K562 (cell line): Measurements from ENCODE around the gene NAIF1. TPM values are rescaled to one million over a fixed set of nuclear protein-coding genes. Genes with fewer than 3 reads are reported as not detected.
A peak's percentile ranks its signal among the peaks of the same experiment; 100 is the strongest.

ENCODE experiments used
- BRCA1 ChIP-seq, 2 experiments: fragments of 450-650 bp in 1 of 2; sonication (generic) in 1 of 2; formaldehyde crosslinking in 1 of 2; IDR thresholded peaks; 2 replicates each; pipeline versions ENCODE4 v1.5.0 to v1.6.1; 2017 to 2020; ENCODE audit warnings: mild to moderate bottlenecking in 1 of 2, missing genetic modification reagents in 1 of 2
- CEBPZ ChIP-seq: fragments of 150-350 bp; IDR thresholded peaks from 2 replicates; pipeline ENCODE4 v1.6.1; 2014; ENCODE audit warnings: low read depth, mild to moderate bottlenecking, low read length, borderline replicate concordance
- CREB1 ChIP-seq, 2 experiments: sonication (generic) in 1 of 2; formaldehyde crosslinking in 1 of 2; IDR thresholded peaks; 2 replicates each; pipeline versions ENCODE4 v1.6.1 to v1.8.0; 2012 to 2022; ENCODE audit warnings: inconsistent platforms in 1 of 2, mild to moderate bottlenecking in 1 of 2, missing genetic modification reagents in 1 of 2, moderate library complexity in 1 of 2
- GABPA ChIP-seq: fragments of 200-800 bp; sonication (Bioruptor generic); conservative IDR thresholded peaks from 2 replicates; pipeline ENCODE4 v1.6.1; 2016; ENCODE audit warnings: low read depth, missing genetic modification characterization, missing compliant biosample characterization
- HDAC1 ChIP-seq, 2 experiments: fragments of 450-650 bp; IDR thresholded peaks; 2 replicates each; pipeline ENCODE4 v1.6.1; 2016 to 2017; ENCODE audit warnings: inconsistent platforms in 1 of 2, mild to moderate bottlenecking in 1 of 2, moderate library complexity in 1 of 2
- HEY1 ChIP-seq: fragments of 250-450 bp; sonication (Bioruptor Pico); IDR thresholded peaks from 2 replicates; pipeline ENCODE4 v1.5.0; 2020; ENCODE audit warnings: mild to moderate bottlenecking, moderate library complexity, borderline replicate concordance
- HINFP ChIP-seq: fragments of 450-650 bp; conservative IDR thresholded peaks from 2 replicates; pipeline ENCODE4 v1.6.1; 2016; ENCODE audit warnings: missing genetic modification characterization, low read depth, mild to moderate bottlenecking, control low read depth, missing compliant biosample characterization
- KLF16 ChIP-seq: IDR thresholded peaks from 2 replicates; pipeline ENCODE4 v1.6.1; 2016; ENCODE audit warnings: antibody characterized with exemption
- MAFG ChIP-seq: fragments of 450-650 bp; conservative IDR thresholded peaks from 2 replicates; pipeline ENCODE4 v1.6.1; 2016; ENCODE audit warnings: missing genetic modification characterization, missing compliant biosample characterization
- NFE2 ChIP-seq: IDR thresholded peaks from 2 replicates; pipeline ENCODE4 v1.6.1; 2014; ENCODE audit warnings: antibody characterized with exemption, low read depth
- NR0B1 ChIP-seq: fragments of 450-650 bp; IDR thresholded peaks from one replicate; pipeline ENCODE4 v1.6.1; 2018; ENCODE audit warnings: mild to moderate bottlenecking, moderate library complexity; ENCODE audit not compliant: partially characterized antibody
- PHF8 ChIP-seq: fragments of 200-600 bp; sonication (generic); IDR thresholded peaks from 2 replicates; pipeline ENCODE4 v1.6.1; 2012; ENCODE audit warnings: mixed run types, mild to moderate bottlenecking, inconsistent platforms, low read length, moderate library complexity, borderline replicate concordance
- SUPT5H ChIP-seq: fragments of 450-650 bp; IDR thresholded peaks from 2 replicates; pipeline ENCODE4 v1.6.1; 2016
- TRIM24 ChIP-seq, 2 experiments: fragments of 450-650 bp; IDR thresholded peaks; 2 replicates each; pipeline ENCODE4 v1.6.1; 2016
- TRIM25 ChIP-seq: fragments of 450-650 bp; IDR thresholded peaks from 2 replicates; pipeline ENCODE4 v1.7.0; 2016; ENCODE audit warnings: borderline replicate concordance
- ZBTB9 ChIP-seq: fragments of 450-650 bp; formaldehyde crosslinking; IDR thresholded peaks from 2 replicates; pipeline ENCODE4 v1.4.0; 2020; ENCODE audit warnings: mild to moderate bottlenecking, moderate library complexity
- ZNF253 ChIP-seq: fragments of 250-450 bp; sonication (Bioruptor Pico); conservative IDR thresholded peaks from 2 replicates; pipeline ENCODE4 v1.6.1; 2021; ENCODE audit warnings: mild to moderate bottlenecking
- polyA plus RNA-seq, 8 experiments: library from polyadenylated mRNA; depleted of rRNA in 4 of 8; stranded (reverse) in 5 of 8; unstranded in 3 of 8; fragments of >200 nt; fragmentation: Nextera tagmentation in 2 of 8; fragmentation: Illumina TruSeq in 1 of 8; extraction: Ambion mirVana in 2 of 8; extraction: Trizol in 1 of 8; gene quantifications; 2 replicates each; pipeline versions ENCODE4 v1.2.1 to v1.2.3, GENCODE V29; 2011 to 2014; ENCODE audit warnings: inconsistent platforms in 1 of 8, missing spikeins in 1 of 8
- total RNA-seq, 7 experiments: library from RNA; depleted of rRNA in 6 of 7; stranded (reverse); fragments of >200 nt in 6 of 7; fragmentation: Illumina TruSeq in 2 of 7; extraction: Trizol in 2 of 7; gene quantifications; 2 replicates each; pipeline versions ENCODE4 v1.2.1 to v1.2.3, GENCODE V29; 2011 to 2021; ENCODE audit warnings: low replicate concordance in 1 of 7

NAIF1 gene
- total and polyA plus RNA-seq, 9 of the 15 experiments (the other 6 are each of a cell fraction or from before 2014, with no cell fraction given), result 4.8 to 26.6 (median 17.2) TPM

- TF ChIP-seq CEBPZ (no peak), MAFG (tag) (no peak), HEY1 (CRISPR knock-in tag) (no peak), SUPT5H (no peak), BRCA1 (IDR thresholded peaks at IDR 0.05) (no peak), BRCA1 (CRISPR knock-in tag; IDR thresholded peaks at IDR 0.05) (no peak), ZBTB9 (CRISPR knock-in tag) (0 out of 2 replicates have a peak, but pooled peaks have one; percentile 21), HINFP (tag) (no peak), GABPA (0 out of 2 replicates have a peak, but pooled peaks have one; percentile 22), KLF16 (no peak), HDAC1 (IDR thresholded peaks at IDR 0.05) (peak in 1 of 2 experiments; percentile 50; a peak in 2 of 4 replicates), NR0B1 (no peak), NFE2 (no peak), PHF8 (no peak), ZNF253 (CRISPR knock-in tag) (no peak), CREB1 (IDR thresholded peaks at IDR 0.05) (no peak; the same call in 1 of the 2 replicates), CREB1 (CRISPR knock-in tag; IDR thresholded peaks at IDR 0.05) (peak; percentile 23; the same call in 1 of the 2 replicates), TRIM24 (IDR thresholded peaks at IDR 0.05) (no peak), TRIM25 (no peak)
Measured at GRCh38 chr9:128068386-128069205, 1.5 kb upstream of the NAIF1 start (continued).
